ENCODE results near the gene SCD. TPM values are rescaled to one million over a fixed set of nuclear protein-coding genes. Genes with fewer than 3 reads are reported as not detected.

The SCD gene
- total and polyA plus RNA-seq, 10 donors = 2.1 to 56.3 (median 23.1) TPM

GRCh38 chr10:100304414-100304813 is 42.6 kb upstream of the SCD start:
- 83 to 93% (median 91%) methylated on average over 3 of the region's 3 CpGs for WGBS, 5 donors
- TF ChIP-seq CTCF (IDR thresholded peaks at IDR 0.05 in 8 of 11, conservative IDR thresholded peaks at IDR 0.05 in 3 of 11) = no peak
- TF ChIP-seq POLR2A (IDR thresholded peaks at IDR 0.05) = no peak
- TF ChIP-seq POLR2AphosphoS5 (IDR thresholded peaks at IDR 0.05) = no peak

GRCh38 chr10:100306861-100307260 is 40.2 kb upstream of the SCD start:
- H3K4me3 ChIP-seq = no peak overlapping the region
- H3K36me3 ChIP-seq = no peaks in the 10 kb centered on the region
- no peak for TF ChIP-seq POLR2A (IDR thresholded peaks at IDR 0.05)
- no peak for TF ChIP-seq CTCF (IDR thresholded peaks at IDR 0.05 in 8 of 11, conservative IDR thresholded peaks at IDR 0.05 in 3 of 11)
- TF ChIP-seq POLR2AphosphoS5 (IDR thresholded peaks at IDR 0.05) = no peak
- H3K9me3 ChIP-seq = no peaks in the 10 kb centered on the region
- H3K4me1 ChIP-seq = peaks cover 0 to 6% (median 0%) of the 10 kb centered on the region in 6 donors
- no peak overlapping the region for H3K27ac ChIP-seq
- intact Hi-C loops (cut with DNase I; ENCODE audit: low total_unique reads) = no loop called here
- DNase-seq = no peak
- H3K27me3 ChIP-seq (replicated peaks in 1 of 7) = peaks cover 0 to 59% (median 0%) of the 10 kb centered on the region in 7 donors
- 93 to 98% (median 96%) methylated on average over 5 of the region's 5 CpGs for WGBS, 5 donors

More at GRCh38 chr10:100304414-100304813, 42.6 kb upstream of the SCD start:
- Histone ChIP-seq H3K36me3 (no peaks in the 10 kb centered on the region), H3K9me3 (peaks cover 0 to 9% (median 0%) of the 10 kb centered on the region in 8 donors), H3K27me3 (replicated peaks in 1 of 7) (peaks cover 0 to 54% (median 0%) of the 10 kb centered on the region in 7 donors), H3K27ac (no peak overlapping the region), H3K4me3 (no peak overlapping the region), H3K4me1 (peaks cover 0 to 6% (median 0%) of the 10 kb centered on the region in 6 donors)
- no peak for DNase-seq
- intact Hi-C loops (cut with DNase I; ENCODE audit: low total_unique reads) = no loop called here

GRCh38 chr10:100307684-100308083 is 39.3 kb upstream of the SCD start:
- Histone ChIP-seq H3K9me3 (no peaks in the 10 kb centered on the region), H3K4me1 (peaks cover 0 to 6% (median 0%) of the 10 kb centered on the region in 6 donors), H3K36me3 (no peaks in the 10 kb centered on the region), H3K27ac (no peak overlapping the region), H3K4me3 (no peak overlapping the region), H3K27me3 (replicated peaks in 1 of 7) (peaks cover 0 to 66% (median 0%) of the 10 kb centered on the region in 7 donors)
- 78 to 91% (median 84%) methylated on average over 3 of the region's 3 CpGs for WGBS, 5 donors
- DNase-seq = no peak
- intact Hi-C loops (cut with DNase I; ENCODE audit: low total_unique reads) = no loop called here
- TF ChIP-seq POLR2A (IDR thresholded peaks at IDR 0.05) (no peak), POLR2AphosphoS5 (IDR thresholded peaks at IDR 0.05) (no peak), CTCF (IDR thresholded peaks at IDR 0.05 in 8 of 11, conservative IDR thresholded peaks at IDR 0.05 in 3 of 11) (no peak)

- DNase-seq = no peak
- TF ChIP-seq CTCF (IDR thresholded peaks at IDR 0.05 in 8 of 11, conservative IDR thresholded peaks at IDR 0.05 in 3 of 11) (no peak), POLR2A (IDR thresholded peaks at IDR 0.05) (no peak), POLR2AphosphoS5 (IDR thresholded peaks at IDR 0.05) (no peak)
Observed at GRCh38 chr10:100311298-100311697, 35.7 kb upstream of the SCD start.

More at GRCh38 chr10:100311298-100311697, 35.7 kb upstream of the SCD start:
- Histone ChIP-seq H3K9me3 (no peaks in the 10 kb centered on the region), H3K27me3 (replicated peaks in 1 of 7) (peaks cover 0 to 66% (median 3%) of the 10 kb centered on the region in 7 donors), H3K36me3 (no peaks in the 10 kb centered on the region), H3K4me3 (no peak overlapping the region), H3K27ac (no peak overlapping the region), H3K4me1 (no peaks in the 10 kb centered on the region)
- WGBS, 5 donors = 78 to 87% (median 83%) methylated on average over 4 of the region's 4 CpGs
- intact Hi-C loops (cut with DNase I; ENCODE audit: low total_unique reads) = no loop called here

Measured in spleen (tissue), 11 donors.